Liver (tissue), 2 donors: ENCODE results near the gene TRIP6.

ENCODE experiments used
- FOXA1 ChIP-seq: IDR thresholded peaks from 2 replicates; pipeline ENCODE4 v1.6.1; 2016; ENCODE audit warnings: antibody characterized with exemption
- TF ChIP-seq, protein P1 (sequence below): fragments of 150-350 bp; IDR thresholded peaks from 2 replicates; pipeline ENCODE4 v1.5.1; 2017; ENCODE audit warnings: improper control_type of control experiment, low read depth, low read length; ENCODE audit not compliant: missing input control
- donor health status: healthy.

DNA sequence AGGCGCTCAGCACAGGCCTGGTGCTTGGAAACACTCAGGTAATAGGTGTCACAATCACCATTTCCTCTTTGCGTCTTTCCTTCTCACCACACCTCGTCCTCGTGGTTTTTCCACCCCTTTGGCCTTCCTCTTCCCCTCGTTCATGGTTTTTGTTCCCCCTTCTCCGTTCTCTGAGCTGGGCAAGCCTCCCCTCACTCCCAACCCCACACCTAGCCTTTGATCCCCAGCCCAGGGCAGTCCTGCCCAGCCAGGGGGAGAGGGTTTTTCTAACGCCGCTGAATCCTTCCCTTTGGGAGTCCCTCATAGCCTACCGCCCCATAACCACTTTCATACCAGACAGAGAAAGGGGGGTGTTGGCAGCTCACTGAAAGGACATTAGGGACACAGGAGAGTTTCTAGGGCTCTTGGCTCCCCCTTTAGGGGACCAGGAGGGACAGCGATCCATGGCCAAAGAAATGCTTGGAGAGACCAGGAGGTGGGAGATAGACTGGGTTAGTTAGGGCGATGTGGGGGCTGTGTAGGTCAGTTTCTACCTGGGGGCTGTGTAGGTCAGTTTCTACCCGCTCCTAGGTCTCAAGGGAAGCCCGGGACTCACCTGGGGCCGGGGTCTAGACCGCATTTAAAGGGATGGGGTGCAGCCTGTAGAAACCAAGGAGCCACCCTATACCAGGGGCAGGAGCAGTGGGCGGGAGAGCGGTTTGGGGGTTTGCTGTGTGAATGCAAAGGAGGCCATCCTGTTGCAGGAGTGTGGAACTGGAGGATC is 41.3 kb upstream of the TRIP6 start:
- TF ChIP-seq FOXA1, result no peak
- TF ChIP-seq, protein P1, sequence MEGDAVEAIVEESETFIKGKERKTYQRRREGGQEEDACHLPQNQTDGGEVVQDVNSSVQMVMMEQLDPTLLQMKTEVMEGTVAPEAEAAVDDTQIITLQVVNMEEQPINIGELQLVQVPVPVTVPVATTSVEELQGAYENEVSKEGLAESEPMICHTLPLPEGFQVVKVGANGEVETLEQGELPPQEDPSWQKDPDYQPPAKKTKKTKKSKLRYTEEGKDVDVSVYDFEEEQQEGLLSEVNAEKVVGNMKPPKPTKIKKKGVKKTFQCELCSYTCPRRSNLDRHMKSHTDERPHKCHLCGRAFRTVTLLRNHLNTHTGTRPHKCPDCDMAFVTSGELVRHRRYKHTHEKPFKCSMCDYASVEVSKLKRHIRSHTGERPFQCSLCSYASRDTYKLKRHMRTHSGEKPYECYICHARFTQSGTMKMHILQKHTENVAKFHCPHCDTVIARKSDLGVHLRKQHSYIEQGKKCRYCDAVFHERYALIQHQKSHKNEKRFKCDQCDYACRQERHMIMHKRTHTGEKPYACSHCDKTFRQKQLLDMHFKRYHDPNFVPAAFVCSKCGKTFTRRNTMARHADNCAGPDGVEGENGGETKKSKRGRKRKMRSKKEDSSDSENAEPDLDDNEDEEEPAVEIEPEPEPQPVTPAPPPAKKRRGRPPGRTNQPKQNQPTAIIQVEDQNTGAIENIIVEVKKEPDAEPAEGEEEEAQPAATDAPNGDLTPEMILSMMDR, result no peak
